GM23248 (cell line): ENCODE results near the gene FBP1.

ENCODE experiments used
- EZH2 ChIP-seq: fragments of 200-600 bp; sonication (generic); IDR thresholded peaks from 2 replicates; pipeline ENCODE4 v1.6.1; 2018; ENCODE audit warnings: antibody characterized with exemption, mild to moderate bottlenecking; ENCODE audit not compliant: insufficient read depth, poor library complexity, severe bottlenecking
- EZH2phosphoT487 ChIP-seq: fragments of 200-600 bp; sonication (generic); IDR thresholded peaks from 2 replicates; pipeline ENCODE4 v1.6.1; 2018; ENCODE audit warnings: antibody characterized with exemption, moderate library complexity, mild to moderate bottlenecking, low read depth; ENCODE audit not compliant: insufficient read depth

DNA sequence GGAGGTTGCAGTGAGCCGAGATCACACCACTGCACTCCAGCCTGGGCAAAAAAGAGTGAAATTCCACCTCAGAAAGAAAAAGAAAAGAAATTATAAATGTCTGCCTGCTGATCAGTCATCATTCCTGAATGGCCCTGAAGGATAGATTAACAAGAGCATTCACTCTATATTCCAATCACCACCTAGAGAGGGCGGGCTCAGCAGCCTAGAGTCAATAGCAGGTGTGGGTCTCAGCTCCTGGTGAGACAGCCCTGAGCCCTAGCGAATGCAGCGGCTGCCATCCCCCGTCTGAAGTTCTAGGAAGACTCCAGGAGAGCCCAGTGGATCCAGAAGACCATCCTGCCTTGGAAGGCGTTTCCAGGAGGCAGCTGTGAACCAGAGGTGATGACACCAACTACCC, 12.0 kb downstream of the FBP1 start:
- TF ChIP-seq EZH2 (no peak), EZH2phosphoT487 (no peak)
